CD4-positive, alpha-beta T cell (primary cell): ENCODE data around the gene CYFIP1. TPM values are rescaled to one million over a fixed set of nuclear protein-coding genes. Genes with fewer than 3 reads are reported as not detected.

ENCODE experiments used
- ATAC-seq: fragments of 200-7000 bp; cut with Tn5 transposase; one replicate; pipeline ENCODE4 v1.10.0; 2022; ENCODE audit warnings: mild to moderate bottlenecking; ENCODE audit not compliant: poor library complexity
- CTCF ChIA-PET: fragments of 350-600 bp; sonication (Branson Sonifier 250); formaldehyde crosslinking; loops from one replicate; lab custom pipeline; 2021; ENCODE audit warnings: antibody characterized with exemption, inconsistent platforms; lab: Charles Lee
- POLR2A ChIA-PET: fragments of 350-600 bp; sonication (Branson Sonifier 250); formaldehyde crosslinking; loops from one replicate; lab custom pipeline; 2021; ENCODE audit warnings: antibody characterized with exemption, inconsistent platforms; lab: Charles Lee
- DNase-seq, 14 experiments: peaks; one replicate each; pipeline ENCODE4 v3.0.0-alpha.2; 2013 to 2020; ENCODE audit warnings: mixed read lengths in 2 of 14
- H3K27ac ChIP-seq, 2 donors: one replicate each; pipeline versions ENCODE4 v1.5.1 to v1.7.0; 2013; ENCODE audit warnings: low read length in 2 of 2, low read depth in 1 of 2, mild to moderate bottlenecking in 1 of 2
- H3K27me3 ChIP-seq, 2 experiments: 1 replicate in 1 of 2; 2 replicates in 1 of 2; pipeline versions ENCODE4 v1.6.1 to v1.7.0; 2013; ENCODE audit warnings: low read length in 2 of 2, control low read depth in 1 of 2, mild to moderate bottlenecking in 1 of 2, moderate library complexity in 1 of 2; ENCODE audit not compliant: insufficient read depth in 2 of 2, control insufficient read depth in 1 of 2
- H3K36me3 ChIP-seq: one replicate; pipeline ENCODE4 v1.6.1; 2013; ENCODE audit warnings: low read length, control low read depth; ENCODE audit not compliant: insufficient read depth
- H3K4me1 ChIP-seq: one replicate; pipeline ENCODE4 v1.6.1; 2013; ENCODE audit warnings: low read length, control low read depth; ENCODE audit not compliant: insufficient read depth
- H3K4me3 ChIP-seq: one replicate; pipeline ENCODE4 v1.5.1; 2013; ENCODE audit warnings: mild to moderate bottlenecking, low read length, moderate library complexity
- H3K9me3 ChIP-seq, 2 experiments: 1 replicate in 1 of 2; 2 replicates in 1 of 2; pipeline versions ENCODE4 v1.6.1 to v1.7.0; 2013; ENCODE audit warnings: low read length in 2 of 2, mild to moderate bottlenecking in 2 of 2, control low read depth in 1 of 2, moderate library complexity in 1 of 2; ENCODE audit not compliant: control insufficient read depth in 1 of 2, insufficient read depth in 1 of 2
- H3K27ac Mint-ChIP-seq: one replicate; pipeline ENCODE4 v1.8.0; 2020; ENCODE audit warnings: mixed read lengths
- H3K27me3 Mint-ChIP-seq: one replicate; pipeline ENCODE4 v1.8.0; 2021; ENCODE audit warnings: mixed read lengths
- H3K36me3 Mint-ChIP-seq: one replicate; pipeline ENCODE4 v1.8.0; 2021; ENCODE audit warnings: low read depth, mixed read lengths
- H3K4me1 Mint-ChIP-seq: one replicate; pipeline ENCODE4 v1.8.0; 2021; ENCODE audit warnings: low read depth, mixed read lengths
- H3K4me3 Mint-ChIP-seq: one replicate; pipeline ENCODE4 v1.8.0; 2020; ENCODE audit warnings: mild to moderate bottlenecking, mixed read lengths
- H3K9me3 Mint-ChIP-seq: one replicate; pipeline ENCODE4 v1.8.0; 2020; ENCODE audit warnings: mixed read lengths
- intact Hi-C, 2 experiments: fragments of 100-400 bp; cut with DNase I in 1 of 2; cut with micrococcal nuclease in 1 of 2; formaldehyde crosslinking; loops; one replicate each; pipeline versions ENCODE4 v1.15.1 to v1.9.0; 2023 to 2025; cut with DNase I, micrococcal nuclease
- total RNA-seq, 174 experiments: library from RNA in 2 of 174; stranded (reverse) in 2 of 174; gene quantifications; one replicate each; pipeline ENCODE4 v1.2.3 and lab custom pipeline; 2021 to 2026
- TF ChIP-seq, protein P1 (sequence below): fragments of 200-600 bp; IDR thresholded peaks from one replicate; pipeline ENCODE4 v1.8.0; 2022; ENCODE audit warnings: antibody characterized with exemption, mild to moderate bottlenecking

Gene CYFIP1
- total RNA-seq, 2 experiments from 2014 or later, result 3.2 to 4.4 TPM

DNA sequence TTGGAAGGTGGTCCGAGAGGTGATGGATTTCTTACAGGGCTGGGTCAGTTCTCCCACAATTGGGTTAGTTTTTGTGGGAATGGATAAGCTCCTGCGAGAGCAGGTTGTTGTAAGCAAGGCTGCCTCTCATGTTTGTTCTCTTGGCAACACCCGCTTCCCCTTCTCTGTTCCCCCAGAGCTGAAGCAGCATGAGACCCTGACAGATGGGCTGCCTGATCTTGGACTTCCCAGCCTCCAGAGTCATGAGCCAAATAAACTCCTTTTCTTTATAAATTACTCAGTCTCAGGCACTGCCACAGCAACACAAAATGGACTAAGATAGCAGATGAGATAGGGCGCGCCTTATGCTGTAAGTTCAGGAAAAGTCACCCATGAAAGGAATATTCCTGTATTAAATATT lies 103.1 kb downstream of the CYFIP1 start:
- no peak for ATAC-seq
- H3K27me3 Mint-ChIP-seq, result no peaks in the 10 kb centered on the region

DNA sequence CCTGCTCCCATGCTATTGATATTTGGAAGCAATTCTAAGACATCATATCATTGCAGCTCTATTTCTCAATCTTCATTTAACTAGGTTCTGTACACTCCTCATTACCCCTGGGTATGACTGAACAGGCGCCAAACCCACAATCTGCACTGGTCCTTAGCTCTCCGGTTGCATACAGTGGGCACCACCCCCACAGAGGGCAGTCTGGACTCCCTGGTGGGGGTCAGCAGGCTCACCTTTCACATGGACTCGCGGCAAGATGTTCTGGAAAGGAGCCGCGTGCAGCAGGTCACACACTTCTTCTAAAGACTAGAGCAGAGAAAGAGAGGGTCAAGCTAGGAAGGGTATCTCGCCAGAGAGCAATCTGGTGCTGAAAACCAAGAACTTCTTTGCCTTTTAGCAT lies 105.2 kb downstream of the CYFIP1 start:
- no peak overlapping the region for H3K4me3 ChIP-seq
- ChIA-PET POLR2A (no interaction called here), CTCF (no interaction called here)
- TF ChIP-seq, protein P1, sequence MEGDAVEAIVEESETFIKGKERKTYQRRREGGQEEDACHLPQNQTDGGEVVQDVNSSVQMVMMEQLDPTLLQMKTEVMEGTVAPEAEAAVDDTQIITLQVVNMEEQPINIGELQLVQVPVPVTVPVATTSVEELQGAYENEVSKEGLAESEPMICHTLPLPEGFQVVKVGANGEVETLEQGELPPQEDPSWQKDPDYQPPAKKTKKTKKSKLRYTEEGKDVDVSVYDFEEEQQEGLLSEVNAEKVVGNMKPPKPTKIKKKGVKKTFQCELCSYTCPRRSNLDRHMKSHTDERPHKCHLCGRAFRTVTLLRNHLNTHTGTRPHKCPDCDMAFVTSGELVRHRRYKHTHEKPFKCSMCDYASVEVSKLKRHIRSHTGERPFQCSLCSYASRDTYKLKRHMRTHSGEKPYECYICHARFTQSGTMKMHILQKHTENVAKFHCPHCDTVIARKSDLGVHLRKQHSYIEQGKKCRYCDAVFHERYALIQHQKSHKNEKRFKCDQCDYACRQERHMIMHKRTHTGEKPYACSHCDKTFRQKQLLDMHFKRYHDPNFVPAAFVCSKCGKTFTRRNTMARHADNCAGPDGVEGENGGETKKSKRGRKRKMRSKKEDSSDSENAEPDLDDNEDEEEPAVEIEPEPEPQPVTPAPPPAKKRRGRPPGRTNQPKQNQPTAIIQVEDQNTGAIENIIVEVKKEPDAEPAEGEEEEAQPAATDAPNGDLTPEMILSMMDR, result no peak
- no peaks in the 10 kb centered on the region for H3K4me1 Mint-ChIP-seq
- no peak for ATAC-seq
- H3K9me3 ChIP-seq, result peaks cover 0 to 10% of the 10 kb centered on the region in 2 experiments
- no peak overlapping the region for H3K27ac Mint-ChIP-seq
- H3K9me3 Mint-ChIP-seq, result no peaks in the 10 kb centered on the region
- DNase-seq, result no peak
- no peaks in the 10 kb centered on the region for H3K27me3 Mint-ChIP-seq
- no peaks in the 10 kb centered on the region for H3K4me1 ChIP-seq
- H3K27me3 ChIP-seq, result no peaks in the 10 kb centered on the region
- peaks cover 30% of the 10 kb centered on the region for H3K36me3 Mint-ChIP-seq
- no peak overlapping the region for H3K4me3 Mint-ChIP-seq
- H3K36me3 ChIP-seq, result peaks cover 3% of the 10 kb centered on the region
- no peak overlapping the region for H3K27ac ChIP-seq
- intact Hi-C loops, result no loop called here

More for the DNA sequence above, 103.1 kb downstream of the CYFIP1 start:
- no peak overlapping the region for H3K4me3 ChIP-seq
- H3K9me3 ChIP-seq, result peaks cover 0 to 10% of the 10 kb centered on the region in 2 experiments
- ChIA-PET CTCF (no interaction called here), POLR2A (no interaction called here)
- H3K27me3 ChIP-seq, result no peaks in the 10 kb centered on the region
- peaks cover 18% of the 10 kb centered on the region for H3K36me3 Mint-ChIP-seq
- no peaks in the 10 kb centered on the region for H3K4me1 Mint-ChIP-seq
- DNase-seq, result no peak
- no peak overlapping the region for H3K27ac ChIP-seq
- TF ChIP-seq, protein P1, result no peak
- H3K9me3 Mint-ChIP-seq, result no peaks in the 10 kb centered on the region
- H3K36me3 ChIP-seq, result peaks cover 7% of the 10 kb centered on the region
- H3K27ac Mint-ChIP-seq, result no peak overlapping the region
- H3K4me1 ChIP-seq, result no peaks in the 10 kb centered on the region
- H3K4me3 Mint-ChIP-seq, result no peak overlapping the region
- intact Hi-C loops, result no loop called here

DNA sequence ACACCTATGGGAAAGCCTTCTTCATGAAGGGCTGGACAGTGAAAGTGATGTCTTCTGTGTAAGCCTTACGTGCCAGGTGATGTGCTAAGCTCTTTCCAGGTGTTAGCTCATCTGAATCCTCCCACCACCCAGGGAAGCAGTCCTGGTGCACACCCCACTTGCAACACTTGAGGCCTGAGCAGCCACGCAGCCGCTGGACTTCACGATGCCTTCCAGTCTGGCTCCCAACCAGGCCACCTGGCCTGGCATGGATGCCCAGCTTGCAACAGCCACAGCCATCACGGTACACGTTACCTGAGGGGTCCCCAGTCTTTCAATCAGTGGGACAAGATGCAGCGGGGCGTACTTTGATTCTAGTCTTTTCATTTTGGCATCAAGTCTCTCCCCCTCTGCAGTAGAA lies 105.9 kb downstream of the CYFIP1 start:
- no peak overlapping the region for H3K27ac ChIP-seq
- H3K9me3 ChIP-seq, result peaks cover 0 to 10% of the 10 kb centered on the region in 2 experiments
- TF ChIP-seq, protein P1, result no peak
- no peaks in the 10 kb centered on the region for H3K27me3 Mint-ChIP-seq
- H3K36me3 ChIP-seq, result peaks cover 3% of the 10 kb centered on the region
- intact Hi-C loops, result no loop called here
- no peaks in the 10 kb centered on the region for H3K27me3 ChIP-seq
- ChIA-PET POLR2A (no interaction called here), CTCF (no interaction called here)
- H3K4me1 Mint-ChIP-seq, result no peaks in the 10 kb centered on the region
- ATAC-seq (no peak), DNase-seq (no peak)
- H3K4me1 ChIP-seq, result no peaks in the 10 kb centered on the region
- H3K4me3 ChIP-seq, result no peak overlapping the region
- H3K27ac Mint-ChIP-seq, result no peak overlapping the region
- H3K4me3 Mint-ChIP-seq, result no peak overlapping the region
- peaks cover 33% of the 10 kb centered on the region for H3K36me3 Mint-ChIP-seq
- H3K9me3 Mint-ChIP-seq, result no peaks in the 10 kb centered on the region
